Measurements from ENCODE around the gene MYO18B.

GRCh38 chr22:26065847-26066246, 323.9 kb downstream of the MYO18B start:
- TF ChIP-seq CTCF (conservative IDR thresholded peaks at IDR 0.05) (no peak), ZFX (IDR thresholded peaks at IDR 0.05) (no peak)

Measured in C4-2B (cell line).